HepG2 (cell line): Measurements from ENCODE around the gene SLC25A33. TPM values are rescaled to one million over a fixed set of nuclear protein-coding genes. Genes with fewer than 3 reads are reported as not detected.

ENCODE experiments used
- ATAC-seq: fragments of 200-7000 bp; cut with Tn5 transposase; 3 replicates; pipeline ENCODE4 v1.9.1; 2020; ENCODE audit warnings: mild to moderate bottlenecking, moderate library complexity
- BruUV-seq: library from RNA; stranded (reverse); fragments of 400-500 nt; replicated peaks from 2 replicates; lab custom pipeline; 2021; lab: Mats Ljungman, UMichigan
- CTCF ChIA-PET: fragments of 300-600 bp; formaldehyde crosslinking; extraction: SDS; loops from one replicate; lab custom pipeline; 2021; ENCODE audit warnings: low total read pairs, inconsistent platforms, low intra/inter-chr PET ratio; lab: Yijun Ruan, JAX
- POLR2A ChIA-PET: fragments of 350-600 bp; sonication (Branson Sonifier 250); formaldehyde crosslinking; loops from one replicate; lab custom pipeline; 2020; ENCODE audit warnings: antibody characterized with exemption, inconsistent platforms; lab: Yijun Ruan, JAX
- DNase-seq: peaks from one replicate; pipeline ENCODE4 v3.0.0-alpha.2; 2015; ENCODE audit warnings: low spot score
- FAIRE-seq: peaks from 3 replicates; lab custom pipeline; 2011; peaks lifted over from hg19 to GRCh38; lab: Jason Lieb, UNC
- H2AFZ ChIP-seq: one replicate; pipeline ENCODE4 v1.6.1; 2011; ENCODE audit warnings: low read length, inconsistent platforms
- H3K27ac ChIP-seq: fragments of 300-600 bp; 3 replicates; pipeline ENCODE4 v1.8.0; 2011; ENCODE audit warnings: mixed run types, mild to moderate bottlenecking, mixed read lengths, low read length, inconsistent platforms; ENCODE audit not compliant: insufficient read depth; ENCODE audit errors: extremely low read length
- H3K27me3 ChIP-seq, 2 experiments: fragments of 200-600 bp in 1 of 2; 2 replicates in 1 of 2; 3 replicates in 1 of 2; pipeline versions ENCODE4 v1.6.0 to v1.8.0; 2011; ENCODE audit warnings: low read length in 2 of 2, mild to moderate bottlenecking in 2 of 2, moderate library complexity in 2 of 2, inconsistent platforms in 1 of 2; ENCODE audit not compliant: insufficient read depth in 2 of 2, control insufficient read depth in 1 of 2
- H3K36me3 ChIP-seq, 2 experiments: fragments of 200-600 bp in 1 of 2; replicated peaks in 1 of 2; 2 replicates in 1 of 2; 3 replicates in 1 of 2; pipeline versions ENCODE4 v1.5.1 to v1.8.0; 2011; ENCODE audit warnings: low read length in 2 of 2, inconsistent platforms in 1 of 2; ENCODE audit not compliant: insufficient read depth in 2 of 2, control insufficient read depth in 1 of 2
- H3K4me1 ChIP-seq: 2 replicates; pipeline ENCODE4 v1.5.1; 2012; ENCODE audit warnings: low read length, inconsistent platforms; ENCODE audit not compliant: insufficient read depth
- H3K4me2 ChIP-seq: 2 replicates; pipeline ENCODE4 v1.6.0; 2011; ENCODE audit warnings: low read depth, low read length, inconsistent platforms
- H3K4me3 ChIP-seq, 3 experiments: fragments of 200-600 bp in 1 of 3; sonication (generic), shearing (Covaris generic) in 1 of 3; replicated peaks in 1 of 3; 2 replicates each; pipeline ENCODE4 v1.5.1; 2011 to 2016; ENCODE audit warnings: low read length in 3 of 3, inconsistent platforms in 2 of 3, low read depth in 2 of 3, mild to moderate bottlenecking in 2 of 3, control low read depth in 1 of 3, mixed read lengths in 1 of 3; ENCODE audit not compliant: insufficient read depth in 1 of 3
- H3K79me2 ChIP-seq: one replicate; pipeline ENCODE4 v1.6.1; 2011; ENCODE audit warnings: low read length, inconsistent platforms; ENCODE audit not compliant: insufficient read depth
- H3K9ac ChIP-seq: 2 replicates; pipeline ENCODE4 v1.6.0; 2011; ENCODE audit warnings: mild to moderate bottlenecking, low read depth, low read length, inconsistent platforms; ENCODE audit not compliant: insufficient read depth
- H3K9me3 ChIP-seq: 2 replicates; pipeline ENCODE4 v1.5.1; 2012; ENCODE audit warnings: mild to moderate bottlenecking, low read length
- H4K20me1 ChIP-seq: 2 replicates; pipeline ENCODE4 v1.6.0; 2011; ENCODE audit warnings: inconsistent platforms, mild to moderate bottlenecking, low read length, moderate library complexity; ENCODE audit not compliant: insufficient read depth
- DNMT3B ChIP-seq: conservative IDR thresholded peaks from 2 replicates; pipeline ENCODE4 v1.6.1; 2016; ENCODE audit warnings: missing biosample characterization, control low read depth
- ERF ChIP-seq: IDR thresholded peaks from 2 replicates; pipeline ENCODE4 v1.6.1; 2018; ENCODE audit warnings: missing biosample characterization, missing genetic modification reagents
- GTF3A ChIP-seq: sonication (generic); formaldehyde crosslinking; conservative IDR thresholded peaks from 2 replicates; pipeline ENCODE4 v1.4.0; 2020; ENCODE audit warnings: mild to moderate bottlenecking, missing genetic modification reagents
- KAT8 ChIP-seq: IDR thresholded peaks from 2 replicates; pipeline ENCODE4 v1.6.1; 2016; ENCODE audit warnings: missing genetic modification reagents, missing compliant biosample characterization
- KDM3A ChIP-seq: IDR thresholded peaks from 2 replicates; pipeline ENCODE4 v1.6.1; 2018; ENCODE audit warnings: low read depth, missing compliant biosample characterization
- ZNF468 ChIP-seq: sonication (generic); formaldehyde crosslinking; IDR thresholded peaks from 2 replicates; pipeline ENCODE4 v1.8.0; 2022; ENCODE audit warnings: mild to moderate bottlenecking, moderate library complexity, missing genetic modification reagents
- WGBS: methylation state at CpG from one replicate; pipeline ENCODE4 v1.1.6; 2017; ENCODE audit warnings: low lambda C conversion rate; 5-methylcytosine and 5-hydroxymethylcytosine counted together
- in situ Hi-C: cut with HindIII; loops from 2 replicates; pipeline ENCODE4 v1.10.0; 2017; ENCODE audit warnings: low pct_unique_long_range_greater_than_20kb; ENCODE audit not compliant: extremely low pct_ligation_motif_present
- intact Hi-C: fragments of 100-400 bp; cut with micrococcal nuclease; formaldehyde crosslinking; loops from one replicate; pipeline ENCODE4 v1.10.0; 2022; ENCODE audit not compliant: unreplicated experiment
- polyA plus RNA-seq, 8 experiments: library from polyadenylated mRNA; depleted of rRNA in 3 of 8; stranded (reverse) in 7 of 8; unstranded in 1 of 8; fragments of >200 nt; fragmentation: Illumina TruSeq in 4 of 8; extraction: Trizol in 4 of 8; gene quantifications; 2 replicates each; pipeline versions ENCODE4 v1.2.1 to v1.2.3, GENCODE V29; 2011 to 2016; ENCODE audit warnings: low read depth in 4 of 8, missing spikeins in 1 of 8, mixed read lengths in 1 of 8; ENCODE audit not compliant: insufficient read depth in 1 of 8
- total RNA-seq, 5 experiments: library from RNA; depleted of rRNA; stranded (reverse); fragments of >200 nt; fragmentation: Illumina TruSeq; extraction: Trizol; gene quantifications; 2 replicates each; pipeline ENCODE4 v1.2.3, GENCODE V29; 2016; ENCODE audit warnings: low read depth in 1 of 5
- TF ChIP-seq, protein P1 (sequence below): IDR thresholded peaks from 2 replicates; pipeline ENCODE4 v1.6.1; 2012; ENCODE audit warnings: low read length, improper control_type of control experiment

Gene SLC25A33
- total and polyA plus RNA-seq, 2 of the 13 experiments (the other 11 are each of a cell fraction or from before 2014, with no cell fraction given): 15.4 to 50.3 TPM

DNA sequence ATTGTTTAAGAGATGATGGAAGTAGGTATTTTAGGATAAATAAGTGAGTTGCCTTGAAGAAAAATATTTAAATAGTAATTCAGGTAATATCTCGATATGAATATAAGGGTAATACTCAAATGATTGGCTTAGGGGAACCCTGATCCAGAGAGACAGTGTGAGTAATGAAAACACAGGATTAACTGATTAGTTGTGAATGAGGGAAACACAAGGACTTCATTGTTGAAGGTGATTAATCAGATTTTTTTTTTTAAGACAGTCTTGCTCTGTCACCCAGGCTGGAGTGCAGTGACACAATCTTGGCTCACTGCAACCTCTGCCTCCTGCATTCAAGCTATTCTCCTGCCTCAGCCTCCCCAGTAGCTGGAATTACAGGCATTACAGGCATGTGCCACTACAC, 12.7 kb downstream of the SLC25A33 start:
- peaks cover 77% of the 10 kb centered on the region for H3K79me2 ChIP-seq
- no peak overlapping the region for H3K4me2 ChIP-seq
- H3K4me1 ChIP-seq: peaks cover 100% of the 10 kb centered on the region
- in situ Hi-C loops (no loop called here), intact Hi-C loops (no loop called here)
- H2AFZ ChIP-seq: no peak overlapping the region
- no peaks in the 10 kb centered on the region for H3K9me3 ChIP-seq
- H3K9ac ChIP-seq: no peak overlapping the region
- CTCF ChIA-PET: no interaction called here
- H3K27me3 ChIP-seq: no peaks in the 10 kb centered on the region
- no peak for FAIRE-seq
- peaks cover 8 to 32% of the 10 kb centered on the region in 2 experiments for H3K36me3 ChIP-seq
- no peak for DNase-seq
- H4K20me1 ChIP-seq: peaks cover 5% of the 10 kb centered on the region
- ATAC-seq: no peak
- H3K27ac ChIP-seq: peak overlapping the region; percentile 84
- TF ChIP-seq KDM3A (CRISPR knock-in tag) (no peak), ERF (CRISPR knock-in tag) (no peak), GTF3A (CRISPR knock-in tag) (no peak), KAT8 (CRISPR knock-in tag) (no peak), DNMT3B (no peak), ZNF468 (no peak)
- TF ChIP-seq, protein P1, sequence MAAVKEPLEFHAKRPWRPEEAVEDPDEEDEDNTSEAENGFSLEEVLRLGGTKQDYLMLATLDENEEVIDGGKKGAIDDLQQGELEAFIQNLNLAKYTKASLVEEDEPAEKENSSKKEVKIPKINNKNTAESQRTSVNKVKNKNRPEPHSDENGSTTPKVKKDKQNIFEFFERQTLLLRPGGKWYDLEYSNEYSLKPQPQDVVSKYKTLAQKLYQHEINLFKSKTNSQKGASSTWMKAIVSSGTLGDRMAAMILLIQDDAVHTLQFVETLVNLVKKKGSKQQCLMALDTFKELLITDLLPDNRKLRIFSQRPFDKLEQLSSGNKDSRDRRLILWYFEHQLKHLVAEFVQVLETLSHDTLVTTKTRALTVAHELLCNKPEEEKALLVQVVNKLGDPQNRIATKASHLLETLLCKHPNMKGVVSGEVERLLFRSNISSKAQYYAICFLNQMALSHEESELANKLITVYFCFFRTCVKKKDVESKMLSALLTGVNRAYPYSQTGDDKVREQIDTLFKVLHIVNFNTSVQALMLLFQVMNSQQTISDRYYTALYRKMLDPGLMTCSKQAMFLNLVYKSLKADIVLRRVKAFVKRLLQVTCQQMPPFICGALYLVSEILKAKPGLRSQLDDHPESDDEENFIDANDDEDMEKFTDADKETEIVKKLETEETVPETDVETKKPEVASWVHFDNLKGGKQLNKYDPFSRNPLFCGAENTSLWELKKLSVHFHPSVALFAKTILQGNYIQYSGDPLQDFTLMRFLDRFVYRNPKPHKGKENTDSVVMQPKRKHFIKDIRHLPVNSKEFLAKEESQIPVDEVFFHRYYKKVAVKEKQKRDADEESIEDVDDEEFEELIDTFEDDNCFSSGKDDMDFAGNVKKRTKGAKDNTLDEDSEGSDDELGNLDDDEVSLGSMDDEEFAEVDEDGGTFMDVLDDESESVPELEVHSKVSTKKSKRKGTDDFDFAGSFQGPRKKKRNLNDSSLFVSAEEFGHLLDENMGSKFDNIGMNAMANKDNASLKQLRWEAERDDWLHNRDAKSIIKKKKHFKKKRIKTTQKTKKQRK: no peak
- no TSS peak for BruUV-seq
- no peak overlapping the region for H3K4me3 ChIP-seq
- WGBS: 92% methylated on average over 1 of the region's 1 CpG
- POLR2A ChIA-PET: interaction anchor here (6.8 kb wide), 1 partner anchor 13 kb away, joined by 82 read pairs; the partner anchor contains the start of gene SLC25A33
